Stimulated activated CD8-positive, alpha-beta memory T cell treated with anti-CD3 and anti-CD28 coated beads, Interleukin-2, amount 100 ng/mL, for 48 hours (primary cell): Measurements from ENCODE around the gene DOCK4.

Experiments
- DNase-seq, 2 donors: peaks; one replicate each; pipeline ENCODE4 v3.0.0-alpha.2; 2020; ENCODE audit warnings: low read depth in 2 of 2

The DOCK4 gene

GRCh38 chr7:112192236-112193154, 13.7 kb downstream of the DOCK4 start:
- no peak for DNase-seq

- DNase-seq = no peak
Measured at GRCh38 chr7:112190120-112190519, 16.1 kb downstream of the DOCK4 start.

GRCh38 chr7:112189691-112190090, 16.5 kb downstream of the DOCK4 start:
- DNase-seq = no peak

DNA sequence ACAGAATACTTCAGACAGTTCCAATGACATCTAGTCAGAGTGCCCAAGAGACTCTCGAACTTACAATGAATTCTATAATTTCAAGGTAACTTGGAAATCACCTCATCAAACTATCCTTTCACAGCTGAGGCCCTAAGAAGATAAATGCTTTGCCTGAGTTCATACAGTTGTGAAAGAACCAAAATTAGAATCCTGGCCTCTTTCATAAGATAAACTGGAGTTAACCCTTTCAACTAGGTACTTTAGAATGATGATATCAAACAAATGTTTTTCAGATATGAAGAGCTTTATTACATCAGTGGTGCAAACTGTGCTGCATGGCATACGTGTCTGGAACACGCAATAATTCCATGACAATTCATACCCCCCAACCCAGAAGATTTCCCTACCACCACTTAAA, 17.9 kb downstream of the DOCK4 start:
- DNase-seq = no peak

DNA sequence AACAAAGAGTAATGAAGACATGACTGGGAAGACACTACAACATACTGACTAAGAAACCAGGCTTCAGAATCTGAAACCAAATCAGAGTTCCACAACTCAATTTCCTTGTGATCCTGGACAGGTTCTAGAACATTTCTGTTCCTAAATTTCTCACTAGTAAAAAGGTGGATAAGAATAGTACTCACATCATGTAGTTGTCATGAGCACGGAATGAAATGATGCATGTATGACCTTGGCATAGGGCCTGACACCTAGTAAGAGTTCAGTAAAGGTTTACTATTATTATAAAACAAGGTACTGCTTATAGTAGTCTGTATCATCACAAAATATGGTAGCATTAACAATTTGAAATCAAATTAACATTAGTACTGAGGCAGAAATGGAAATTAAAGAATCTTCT, 19.9 kb downstream of the DOCK4 start:
- DNase-seq = no peak

GRCh38 chr7:112185005-112185834, 21.0 kb downstream of the DOCK4 start:
- DNase-seq = no peak

GRCh38 chr7:112184455-112184854, 21.7 kb downstream of the DOCK4 start:
- no peak for DNase-seq

DNA sequence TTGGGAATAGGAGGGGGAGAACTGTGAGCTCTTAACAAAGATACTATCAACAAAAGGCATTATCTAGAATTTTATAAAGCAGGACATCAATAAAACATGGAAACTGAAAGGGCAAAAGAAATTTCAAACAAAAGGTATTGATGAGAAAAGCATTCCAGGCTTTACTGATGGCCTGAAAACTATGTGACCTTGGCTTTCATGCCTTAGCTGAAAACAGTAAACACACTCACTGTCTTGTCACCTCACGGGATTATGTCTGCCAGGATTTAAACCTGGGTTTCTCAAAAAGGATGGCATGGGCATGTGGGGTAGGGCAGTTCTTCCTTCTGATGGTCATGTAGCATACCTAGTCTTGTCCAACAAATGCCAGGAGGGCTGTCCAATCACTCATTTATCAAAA, 22.9 kb downstream of the DOCK4 start:
- no peak for DNase-seq

GRCh38 chr7:112182749-112183148, 23.4 kb downstream of the DOCK4 start:
- no peak for DNase-seq

DNA sequence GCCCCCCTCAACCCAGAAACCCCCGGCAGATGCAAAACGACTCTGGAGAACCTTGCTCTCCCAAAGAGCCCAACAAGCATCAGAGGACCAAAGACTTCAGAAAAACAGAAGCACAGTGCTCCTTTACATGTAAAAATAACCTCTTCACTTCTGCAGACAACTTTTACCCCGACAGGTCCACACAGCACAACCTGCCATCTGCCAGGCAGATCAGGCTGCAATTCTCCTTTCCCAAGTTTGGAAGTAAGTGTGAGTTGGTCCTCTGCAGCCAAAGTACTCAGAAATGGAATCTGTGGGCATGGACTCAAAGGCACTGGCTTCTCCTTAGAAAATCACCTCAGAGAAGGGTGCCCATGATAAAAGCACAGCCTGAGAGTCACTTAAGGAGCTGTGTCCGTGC, 26.0 kb downstream of the DOCK4 start:
- DNase-seq = no peak

DNA sequence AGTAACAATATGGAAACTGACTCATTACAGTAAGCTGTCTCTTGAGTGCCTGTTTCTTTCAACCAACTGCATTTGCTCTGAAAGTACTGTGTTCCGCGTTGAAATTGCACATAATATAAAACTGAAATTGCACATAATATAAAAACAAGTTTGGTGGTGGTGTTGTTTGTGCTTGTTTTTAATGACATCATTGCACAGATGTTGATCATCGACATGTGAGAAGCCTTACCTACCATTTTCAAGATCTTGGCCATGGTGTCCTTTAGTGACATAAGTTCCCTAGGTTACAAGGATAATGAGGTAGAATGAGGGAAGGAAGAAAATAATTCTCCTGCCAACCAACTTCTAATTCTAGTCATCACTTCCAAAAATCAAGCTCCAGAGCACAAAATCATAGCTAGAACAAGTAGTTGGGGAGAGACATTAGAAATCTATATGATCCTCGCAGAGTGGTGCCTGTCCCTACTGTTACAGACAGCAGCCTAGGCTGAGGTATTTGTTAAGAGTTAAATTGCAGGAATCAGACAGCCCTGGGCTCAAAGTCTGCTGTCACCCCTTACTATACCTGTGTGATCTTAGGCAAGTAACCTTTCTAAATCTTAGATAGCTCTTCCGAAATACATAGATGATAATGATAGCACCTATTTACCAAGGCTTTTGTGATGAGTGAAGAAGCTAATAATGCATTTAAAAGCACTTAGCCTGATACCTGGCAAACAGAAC, 29.3 kb downstream of the DOCK4 start:
- DNase-seq = no peak

DNA sequence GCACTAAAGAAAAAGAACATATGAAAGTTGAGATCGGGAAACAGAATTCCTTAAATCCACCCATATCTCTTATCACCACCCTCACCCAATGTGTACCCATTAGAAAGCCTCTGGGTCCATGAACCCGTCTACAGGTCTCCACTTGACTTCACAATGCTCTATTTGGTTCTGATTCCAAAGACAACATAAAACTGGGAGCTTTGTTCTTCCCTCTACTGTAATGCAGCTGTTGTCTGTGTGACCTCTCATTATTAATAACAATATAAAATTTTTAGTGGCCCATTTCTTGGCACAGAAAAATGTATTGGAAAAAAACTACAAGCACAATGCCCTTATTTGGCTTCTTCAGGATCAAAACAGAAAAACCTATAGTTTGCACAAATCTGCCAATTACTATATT, 30.0 kb downstream of the DOCK4 start:
- DNase-seq = no peak

DNA sequence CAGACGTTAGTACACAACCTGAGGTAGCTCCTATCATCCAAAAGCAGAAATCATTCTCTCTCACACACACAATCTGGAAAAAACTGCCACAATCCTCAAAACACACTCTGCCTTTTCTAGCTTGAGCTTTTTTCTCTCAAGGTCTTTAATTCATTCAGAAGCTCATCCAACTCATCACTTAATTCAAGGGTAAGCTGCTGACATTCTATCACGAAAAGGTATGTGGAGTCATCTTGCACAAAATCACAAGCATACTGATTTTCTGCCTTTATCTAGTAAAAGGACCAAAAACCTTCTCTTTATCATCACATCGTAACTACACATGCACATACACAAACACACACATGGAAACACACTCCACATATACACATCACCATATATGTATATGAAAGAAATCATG, 32.0 kb downstream of the DOCK4 start:
- no peak for DNase-seq

GRCh38 chr7:112173568-112173905, 32.7 kb downstream of the DOCK4 start:
- DNase-seq = no peak

DNA sequence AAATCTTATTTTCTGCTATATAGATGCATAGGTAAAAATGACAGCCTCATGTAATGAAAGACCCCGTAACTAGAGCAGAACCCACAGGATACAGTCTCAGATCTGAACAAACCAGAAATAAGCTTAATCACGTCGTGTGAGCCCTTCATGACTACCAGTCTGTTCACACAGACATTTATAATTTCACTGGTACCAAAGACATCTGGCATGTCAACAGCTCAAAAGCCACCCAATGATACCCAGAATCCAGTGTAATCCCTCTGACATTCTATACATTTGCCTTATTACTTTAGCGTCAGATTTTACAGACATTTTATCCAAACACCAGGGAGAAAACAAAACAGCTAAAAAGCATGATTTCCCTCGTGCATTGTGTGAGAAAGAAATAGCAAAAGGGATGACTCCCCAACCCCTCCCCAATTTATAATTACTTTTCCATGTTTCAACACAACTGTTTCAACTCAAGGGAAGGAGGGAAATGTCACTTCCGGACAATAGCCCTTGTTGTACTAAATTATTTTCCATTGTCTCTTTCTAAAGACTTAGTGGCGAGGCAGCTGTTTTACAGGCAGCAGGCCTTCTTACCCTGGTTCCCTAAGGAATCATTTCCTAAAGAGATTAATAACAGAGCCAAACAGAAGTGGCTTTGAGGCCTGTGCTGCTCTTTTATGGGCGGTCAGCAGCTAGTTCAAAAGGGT, 33.2 kb downstream of the DOCK4 start:
- no peak for DNase-seq

- DNase-seq = no peak
Measured at GRCh38 chr7:112171673-112172072, 34.5 kb downstream of the DOCK4 start.

GRCh38 chr7:112168915-112169314, 37.3 kb downstream of the DOCK4 start:
- no peak for DNase-seq

- DNase-seq = no peak
Measured at GRCh38 chr7:112167147-112167546, 39.1 kb downstream of the DOCK4 start.

DNA sequence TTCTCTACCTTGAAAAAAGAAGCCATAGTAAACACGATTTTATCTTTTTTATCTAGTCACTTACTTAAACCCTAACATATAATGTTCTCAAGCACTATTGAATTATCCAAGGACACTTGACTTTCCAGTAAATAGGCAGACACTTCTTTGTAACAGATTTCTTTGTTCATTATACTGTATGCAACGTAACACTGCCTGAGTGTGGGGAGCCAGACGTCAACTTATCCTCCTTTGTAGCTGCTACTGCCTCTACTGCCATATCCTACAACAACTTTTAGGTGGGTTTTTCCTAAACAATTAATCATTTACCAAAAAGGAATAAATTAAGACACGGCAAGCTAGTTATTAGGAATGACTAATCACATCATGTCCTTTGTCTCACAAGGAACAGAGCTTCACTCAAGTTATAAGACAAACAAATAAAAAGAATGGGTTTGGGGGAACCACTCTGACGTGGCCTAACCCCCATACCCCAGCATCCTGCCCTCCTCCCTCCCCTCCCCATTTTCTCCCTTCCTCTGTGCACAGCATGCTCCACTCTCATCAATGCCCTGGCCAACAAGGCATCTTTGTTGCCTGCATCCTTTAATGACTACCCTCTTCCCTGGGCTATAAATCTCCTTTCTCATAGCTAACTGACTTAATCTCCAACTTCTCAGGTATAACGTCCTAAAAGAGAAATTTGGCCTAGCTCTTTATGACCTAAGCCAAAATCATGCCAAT, 43.3 kb downstream of the DOCK4 start:
- DNase-seq = no peak

DNA sequence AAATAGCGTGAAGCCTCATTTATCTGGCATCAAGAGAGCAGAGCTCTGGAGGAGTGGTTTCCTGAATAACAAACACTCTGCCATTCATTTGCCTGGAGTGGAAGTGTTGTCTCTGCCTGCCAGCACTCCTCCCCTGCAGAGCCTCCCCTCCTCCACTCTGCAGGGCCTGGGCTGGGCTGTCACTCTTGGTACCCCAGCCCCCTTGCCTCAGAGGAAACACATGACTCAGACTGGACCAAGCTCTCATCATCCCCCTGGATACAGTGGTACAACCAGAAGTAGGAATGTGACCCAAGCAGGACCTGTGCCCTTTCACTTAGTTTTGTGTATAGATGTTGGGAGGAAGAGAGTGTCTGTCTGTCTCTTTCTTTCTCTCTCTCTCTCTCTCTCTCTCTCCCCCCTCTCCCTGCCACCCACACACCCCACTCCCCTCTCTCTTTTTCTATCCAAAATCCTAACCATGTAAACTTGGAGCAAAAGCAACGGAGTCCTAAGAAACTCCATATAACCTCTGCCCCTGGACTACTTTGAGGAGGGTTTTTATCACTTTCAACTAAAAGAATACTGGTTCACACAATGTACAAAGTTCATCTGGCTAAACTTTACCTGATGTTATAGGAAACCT, 43.9 kb downstream of the DOCK4 start:
- no peak for DNase-seq
